Measurements from ENCODE around the gene C4orf50.

GRCh38 chr4:6056976-6057766 lies 38.9 kb upstream of the C4orf50 start:
- TF ChIP-seq, protein P1, sequence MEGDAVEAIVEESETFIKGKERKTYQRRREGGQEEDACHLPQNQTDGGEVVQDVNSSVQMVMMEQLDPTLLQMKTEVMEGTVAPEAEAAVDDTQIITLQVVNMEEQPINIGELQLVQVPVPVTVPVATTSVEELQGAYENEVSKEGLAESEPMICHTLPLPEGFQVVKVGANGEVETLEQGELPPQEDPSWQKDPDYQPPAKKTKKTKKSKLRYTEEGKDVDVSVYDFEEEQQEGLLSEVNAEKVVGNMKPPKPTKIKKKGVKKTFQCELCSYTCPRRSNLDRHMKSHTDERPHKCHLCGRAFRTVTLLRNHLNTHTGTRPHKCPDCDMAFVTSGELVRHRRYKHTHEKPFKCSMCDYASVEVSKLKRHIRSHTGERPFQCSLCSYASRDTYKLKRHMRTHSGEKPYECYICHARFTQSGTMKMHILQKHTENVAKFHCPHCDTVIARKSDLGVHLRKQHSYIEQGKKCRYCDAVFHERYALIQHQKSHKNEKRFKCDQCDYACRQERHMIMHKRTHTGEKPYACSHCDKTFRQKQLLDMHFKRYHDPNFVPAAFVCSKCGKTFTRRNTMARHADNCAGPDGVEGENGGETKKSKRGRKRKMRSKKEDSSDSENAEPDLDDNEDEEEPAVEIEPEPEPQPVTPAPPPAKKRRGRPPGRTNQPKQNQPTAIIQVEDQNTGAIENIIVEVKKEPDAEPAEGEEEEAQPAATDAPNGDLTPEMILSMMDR (IDR thresholded peaks at IDR 0.05; ENCODE audit: insufficient read depth, low read length) = no peak
- TF ChIP-seq, protein P2, sequence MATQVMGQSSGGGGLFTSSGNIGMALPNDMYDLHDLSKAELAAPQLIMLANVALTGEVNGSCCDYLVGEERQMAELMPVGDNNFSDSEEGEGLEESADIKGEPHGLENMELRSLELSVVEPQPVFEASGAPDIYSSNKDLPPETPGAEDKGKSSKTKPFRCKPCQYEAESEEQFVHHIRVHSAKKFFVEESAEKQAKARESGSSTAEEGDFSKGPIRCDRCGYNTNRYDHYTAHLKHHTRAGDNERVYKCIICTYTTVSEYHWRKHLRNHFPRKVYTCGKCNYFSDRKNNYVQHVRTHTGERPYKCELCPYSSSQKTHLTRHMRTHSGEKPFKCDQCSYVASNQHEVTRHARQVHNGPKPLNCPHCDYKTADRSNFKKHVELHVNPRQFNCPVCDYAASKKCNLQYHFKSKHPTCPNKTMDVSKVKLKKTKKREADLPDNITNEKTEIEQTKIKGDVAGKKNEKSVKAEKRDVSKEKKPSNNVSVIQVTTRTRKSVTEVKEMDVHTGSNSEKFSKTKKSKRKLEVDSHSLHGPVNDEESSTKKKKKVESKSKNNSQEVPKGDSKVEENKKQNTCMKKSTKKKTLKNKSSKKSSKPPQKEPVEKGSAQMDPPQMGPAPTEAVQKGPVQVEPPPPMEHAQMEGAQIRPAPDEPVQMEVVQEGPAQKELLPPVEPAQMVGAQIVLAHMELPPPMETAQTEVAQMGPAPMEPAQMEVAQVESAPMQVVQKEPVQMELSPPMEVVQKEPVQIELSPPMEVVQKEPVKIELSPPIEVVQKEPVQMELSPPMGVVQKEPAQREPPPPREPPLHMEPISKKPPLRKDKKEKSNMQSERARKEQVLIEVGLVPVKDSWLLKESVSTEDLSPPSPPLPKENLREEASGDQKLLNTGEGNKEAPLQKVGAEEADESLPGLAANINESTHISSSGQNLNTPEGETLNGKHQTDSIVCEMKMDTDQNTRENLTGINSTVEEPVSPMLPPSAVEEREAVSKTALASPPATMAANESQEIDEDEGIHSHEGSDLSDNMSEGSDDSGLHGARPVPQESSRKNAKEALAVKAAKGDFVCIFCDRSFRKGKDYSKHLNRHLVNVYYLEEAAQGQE (IDR thresholded peaks at IDR 0.05; ENCODE audit: insufficient replicate concordance, low read depth) = no peak
- no peak for TF ChIP-seq POLR2AphosphoS5 (IDR thresholded peaks at IDR 0.05; ENCODE audit: low read depth)
- no peak for TF ChIP-seq SPI1 (IDR thresholded peaks at IDR 0.05; ENCODE audit: borderline replicate concordance, low read depth)
- TF ChIP-seq GABPA (IDR thresholded peaks at IDR 0.05; ENCODE audit: low read depth) = no peak
